HepG2 (cell line): Measurements from ENCODE around the gene PYGL. TPM values are rescaled to one million over a fixed set of nuclear protein-coding genes. Genes with fewer than 3 reads are reported as not detected.

Experiments
- ATAC-seq: fragments of 200-7000 bp; cut with Tn5 transposase; 3 replicates; pipeline ENCODE4 v1.9.1; 2020; ENCODE audit warnings: mild to moderate bottlenecking, moderate library complexity
- BruUV-seq: library from RNA; stranded (reverse); fragments of 400-500 nt; replicated peaks from 2 replicates; lab custom pipeline; 2021; lab: Mats Ljungman, UMichigan
- CTCF ChIA-PET: fragments of 300-600 bp; formaldehyde crosslinking; extraction: SDS; loops from one replicate; lab custom pipeline; 2021; ENCODE audit warnings: low total read pairs, inconsistent platforms, low intra/inter-chr PET ratio; lab: Yijun Ruan, JAX
- POLR2A ChIA-PET: fragments of 350-600 bp; sonication (Branson Sonifier 250); formaldehyde crosslinking; loops from one replicate; lab custom pipeline; 2020; ENCODE audit warnings: antibody characterized with exemption, inconsistent platforms; lab: Yijun Ruan, JAX
- DNase-seq: peaks from one replicate; pipeline ENCODE4 v3.0.0-alpha.2; 2015; ENCODE audit warnings: low spot score
- FAIRE-seq: peaks from 3 replicates; lab custom pipeline; 2011; peaks lifted over from hg19 to GRCh38; lab: Jason Lieb, UNC
- H2AFZ ChIP-seq: one replicate; pipeline ENCODE4 v1.6.1; 2011; ENCODE audit warnings: low read length, inconsistent platforms
- H3K27ac ChIP-seq: fragments of 300-600 bp; 3 replicates; pipeline ENCODE4 v1.8.0; 2011; ENCODE audit warnings: mixed run types, mild to moderate bottlenecking, mixed read lengths, low read length, inconsistent platforms; ENCODE audit not compliant: insufficient read depth; ENCODE audit errors: extremely low read length
- H3K27me3 ChIP-seq, 2 experiments: fragments of 200-600 bp in 1 of 2; 2 replicates in 1 of 2; 3 replicates in 1 of 2; pipeline versions ENCODE4 v1.6.0 to v1.8.0; 2011; ENCODE audit warnings: low read length in 2 of 2, mild to moderate bottlenecking in 2 of 2, moderate library complexity in 2 of 2, inconsistent platforms in 1 of 2; ENCODE audit not compliant: insufficient read depth in 2 of 2, control insufficient read depth in 1 of 2
- H3K36me3 ChIP-seq, 2 experiments: fragments of 200-600 bp in 1 of 2; replicated peaks in 1 of 2; 2 replicates in 1 of 2; 3 replicates in 1 of 2; pipeline versions ENCODE4 v1.5.1 to v1.8.0; 2011; ENCODE audit warnings: low read length in 2 of 2, inconsistent platforms in 1 of 2; ENCODE audit not compliant: insufficient read depth in 2 of 2, control insufficient read depth in 1 of 2
- H3K4me1 ChIP-seq: 2 replicates; pipeline ENCODE4 v1.5.1; 2012; ENCODE audit warnings: low read length, inconsistent platforms; ENCODE audit not compliant: insufficient read depth
- H3K4me2 ChIP-seq: 2 replicates; pipeline ENCODE4 v1.6.0; 2011; ENCODE audit warnings: low read depth, low read length, inconsistent platforms
- H3K4me3 ChIP-seq, 3 experiments: fragments of 200-600 bp in 1 of 3; sonication (generic), shearing (Covaris generic) in 1 of 3; replicated peaks in 1 of 3; 2 replicates each; pipeline ENCODE4 v1.5.1; 2011 to 2016; ENCODE audit warnings: low read length in 3 of 3, inconsistent platforms in 2 of 3, low read depth in 2 of 3, mild to moderate bottlenecking in 2 of 3, control low read depth in 1 of 3, mixed read lengths in 1 of 3; ENCODE audit not compliant: insufficient read depth in 1 of 3
- H3K79me2 ChIP-seq: one replicate; pipeline ENCODE4 v1.6.1; 2011; ENCODE audit warnings: low read length, inconsistent platforms; ENCODE audit not compliant: insufficient read depth
- H3K9ac ChIP-seq: 2 replicates; pipeline ENCODE4 v1.6.0; 2011; ENCODE audit warnings: mild to moderate bottlenecking, low read depth, low read length, inconsistent platforms; ENCODE audit not compliant: insufficient read depth
- H3K9me3 ChIP-seq: 2 replicates; pipeline ENCODE4 v1.5.1; 2012; ENCODE audit warnings: mild to moderate bottlenecking, low read length
- H4K20me1 ChIP-seq: 2 replicates; pipeline ENCODE4 v1.6.0; 2011; ENCODE audit warnings: inconsistent platforms, mild to moderate bottlenecking, low read length, moderate library complexity; ENCODE audit not compliant: insufficient read depth
- ATF1 ChIP-seq: IDR thresholded peaks from 2 replicates; pipeline ENCODE4 v1.6.1; 2016; ENCODE audit warnings: mild to moderate bottlenecking, control low read depth
- CSRNP1 ChIP-seq: sonication (generic); formaldehyde crosslinking; IDR thresholded peaks from 2 replicates; pipeline ENCODE4 v1.8.1; 2023; ENCODE audit warnings: mild to moderate bottlenecking, missing genetic modification reagents
- FOXP1 ChIP-seq, 2 experiments: fragments of 450-650 bp in 1 of 2; IDR thresholded peaks; 2 replicates each; pipeline ENCODE4 v1.6.1; 2017 to 2018; ENCODE audit warnings: antibody characterized with exemption in 1 of 2
- ISX ChIP-seq: sonication (generic); formaldehyde crosslinking; conservative IDR thresholded peaks from 2 replicates; pipeline ENCODE4 v1.5.0; 2020; ENCODE audit warnings: missing genetic modification reagents
- JUNB ChIP-seq: sonication (generic); formaldehyde crosslinking; IDR thresholded peaks from 2 replicates; pipeline ENCODE4 v1.8.0; 2022; ENCODE audit warnings: missing genetic modification reagents, mild to moderate bottlenecking, borderline replicate concordance
- PAF1 ChIP-seq: IDR thresholded peaks from 2 replicates; pipeline ENCODE4 v1.6.1; 2016; ENCODE audit warnings: missing genetic modification reagents, missing compliant biosample characterization
- RBM39 ChIP-seq: fragments of 200-400 bp; formaldehyde crosslinking; IDR thresholded peaks from one replicate; pipeline ENCODE4 v1.6.1; 2018; ENCODE audit warnings: antibody characterized with exemption, mild to moderate bottlenecking, low read depth, low read length; ENCODE audit not compliant: poor library complexity, severe bottlenecking
- ZFAT ChIP-seq: sonication (generic); formaldehyde crosslinking; conservative IDR thresholded peaks from 2 replicates; pipeline ENCODE4 v1.8.1; 2023; ENCODE audit warnings: missing genetic modification reagents, inconsistent platforms
- ZNF367 ChIP-seq: sonication (generic); formaldehyde crosslinking; IDR thresholded peaks from 2 replicates; pipeline ENCODE4 v1.4.0; 2020; ENCODE audit warnings: missing genetic modification reagents, borderline replicate concordance
- ZNF660 ChIP-seq: sonication (generic); formaldehyde crosslinking; IDR thresholded peaks from 2 replicates; pipeline ENCODE4 v1.5.1; 2020; ENCODE audit warnings: mild to moderate bottlenecking, low read depth, missing genetic modification reagents, borderline replicate concordance
- WGBS: methylation state at CpG from one replicate; pipeline ENCODE4 v1.1.6; 2017; ENCODE audit warnings: low lambda C conversion rate; 5-methylcytosine and 5-hydroxymethylcytosine counted together
- in situ Hi-C: cut with HindIII; loops from 2 replicates; pipeline ENCODE4 v1.10.0; 2017; ENCODE audit warnings: low pct_unique_long_range_greater_than_20kb; ENCODE audit not compliant: extremely low pct_ligation_motif_present
- intact Hi-C: fragments of 100-400 bp; cut with micrococcal nuclease; formaldehyde crosslinking; loops from one replicate; pipeline ENCODE4 v1.10.0; 2022; ENCODE audit not compliant: unreplicated experiment
- polyA plus RNA-seq, 8 experiments: library from polyadenylated mRNA; depleted of rRNA in 3 of 8; stranded (reverse) in 7 of 8; unstranded in 1 of 8; fragments of >200 nt; fragmentation: Illumina TruSeq in 4 of 8; extraction: Trizol in 4 of 8; gene quantifications; 2 replicates each; pipeline versions ENCODE4 v1.2.1 to v1.2.3, GENCODE V29; 2011 to 2016; ENCODE audit warnings: low read depth in 4 of 8, missing spikeins in 1 of 8, mixed read lengths in 1 of 8; ENCODE audit not compliant: insufficient read depth in 1 of 8
- total RNA-seq, 5 experiments: library from RNA; depleted of rRNA; stranded (reverse); fragments of >200 nt; fragmentation: Illumina TruSeq; extraction: Trizol; gene quantifications; 2 replicates each; pipeline ENCODE4 v1.2.3, GENCODE V29; 2016; ENCODE audit warnings: low read depth in 1 of 5
- TF ChIP-seq, protein P1 (sequence below): IDR thresholded peaks from 2 replicates; pipeline ENCODE4 v1.6.1; 2016; ENCODE audit warnings: mild to moderate bottlenecking, missing biosample characterization, missing genetic modification reagents
- TF ChIP-seq, protein P2 (sequence below): sonication (generic); formaldehyde crosslinking; IDR thresholded peaks from 2 replicates; pipeline ENCODE4 v1.9.0; 2021; ENCODE audit warnings: missing genetic modification reagents, borderline replicate concordance

The PYGL gene
- total and polyA plus RNA-seq, 2 of the 13 experiments (the other 11 are each of a cell fraction or from before 2014, with no cell fraction given): 98.4 to 110 TPM

GRCh38 chr14:50931559-50931958 lies 12.7 kb downstream of the PYGL start:
- Histone ChIP-seq H4K20me1 (peaks cover 7% of the 10 kb centered on the region; the same call in 1 of the 2 replicates), H2AFZ (no peak overlapping the region), H3K4me1 (peaks cover 28% of the 10 kb centered on the region), H3K4me3 (no peak overlapping the region), H3K79me2 (no peaks in the 10 kb centered on the region), H3K4me2 (no peak overlapping the region), H3K27me3 (no peaks in the 10 kb centered on the region), H3K9ac (no peak overlapping the region), H3K36me3 (peaks cover 20 to 58% of the 10 kb centered on the region in 2 experiments), H3K27ac (no peak overlapping the region), H3K9me3 (no peaks in the 10 kb centered on the region)
- ATAC-seq (no peak), DNase-seq (no peak), FAIRE-seq (no peak)
- TF ChIP-seq ATF1 (no peak), PAF1 (no peak), ZNF660 (CRISPR knock-in tag) (no peak), RBM39 (no peak), FOXP1 (IDR thresholded peaks at IDR 0.05) (no peak), FOXP1 (CRISPR knock-in tag; IDR thresholded peaks at IDR 0.05) (no peak), ZNF367 (no peak), JUNB (CRISPR knock-in tag) (no peak), CSRNP1 (CRISPR knock-in tag) (no peak), ISX (no peak), ZFAT (CRISPR knock-in tag) (no peak)
- TF ChIP-seq, protein P1, sequence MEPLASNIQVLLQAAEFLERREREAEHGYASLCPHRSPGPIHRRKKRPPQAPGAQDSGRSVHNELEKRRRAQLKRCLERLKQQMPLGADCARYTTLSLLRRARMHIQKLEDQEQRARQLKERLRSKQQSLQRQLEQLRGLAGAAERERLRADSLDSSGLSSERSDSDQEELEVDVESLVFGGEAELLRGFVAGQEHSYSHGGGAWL (CRISPR knock-in tag): no peak
- TF ChIP-seq, protein P2, sequence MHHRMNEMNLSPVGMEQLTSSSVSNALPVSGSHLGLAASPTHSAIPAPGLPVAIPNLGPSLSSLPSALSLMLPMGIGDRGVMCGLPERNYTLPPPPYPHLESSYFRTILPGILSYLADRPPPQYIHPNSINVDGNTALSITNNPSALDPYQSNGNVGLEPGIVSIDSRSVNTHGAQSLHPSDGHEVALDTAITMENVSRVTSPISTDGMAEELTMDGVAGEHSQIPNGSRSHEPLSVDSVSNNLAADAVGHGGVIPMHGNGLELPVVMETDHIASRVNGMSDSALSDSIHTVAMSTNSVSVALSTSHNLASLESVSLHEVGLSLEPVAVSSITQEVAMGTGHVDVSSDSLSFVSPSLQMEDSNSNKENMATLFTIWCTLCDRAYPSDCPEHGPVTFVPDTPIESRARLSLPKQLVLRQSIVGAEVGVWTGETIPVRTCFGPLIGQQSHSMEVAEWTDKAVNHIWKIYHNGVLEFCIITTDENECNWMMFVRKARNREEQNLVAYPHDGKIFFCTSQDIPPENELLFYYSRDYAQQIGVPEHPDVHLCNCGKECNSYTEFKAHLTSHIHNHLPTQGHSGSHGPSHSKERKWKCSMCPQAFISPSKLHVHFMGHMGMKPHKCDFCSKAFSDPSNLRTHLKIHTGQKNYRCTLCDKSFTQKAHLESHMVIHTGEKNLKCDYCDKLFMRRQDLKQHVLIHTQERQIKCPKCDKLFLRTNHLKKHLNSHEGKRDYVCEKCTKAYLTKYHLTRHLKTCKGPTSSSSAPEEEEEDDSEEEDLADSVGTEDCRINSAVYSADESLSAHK (CRISPR knock-in tag): no peak
- intact Hi-C loops: no loop called here
- BruUV-seq: no TSS peak
- ChIA-PET POLR2A (no interaction called here), CTCF (no interaction called here)
- 100% methylated on average over 3 of the region's 3 CpGs for WGBS
- in situ Hi-C loops: no loop called here
